Measurements from ENCODE around the gene AKAP10.

The AKAP10 gene

GRCh38 chr17:19857640-19858039 is 120.0 kb downstream of the AKAP10 start:
- DNase-seq = no peak
